ACHN (cell line): ENCODE results near the gene SERTAD3.

Experiments
- DNase-seq: peaks from one replicate; pipeline ENCODE4 v3.0.0-alpha.2; 2015
- in situ Hi-C: cut with HindIII; loops from 2 replicates; pipeline ENCODE4 v1.10.0; 2017; ENCODE audit warnings: low sequenced_read_pairs, low pct_ligation_motif_present, low pct_unique_long_range_greater_than_20kb

The SERTAD3 gene

DNA sequence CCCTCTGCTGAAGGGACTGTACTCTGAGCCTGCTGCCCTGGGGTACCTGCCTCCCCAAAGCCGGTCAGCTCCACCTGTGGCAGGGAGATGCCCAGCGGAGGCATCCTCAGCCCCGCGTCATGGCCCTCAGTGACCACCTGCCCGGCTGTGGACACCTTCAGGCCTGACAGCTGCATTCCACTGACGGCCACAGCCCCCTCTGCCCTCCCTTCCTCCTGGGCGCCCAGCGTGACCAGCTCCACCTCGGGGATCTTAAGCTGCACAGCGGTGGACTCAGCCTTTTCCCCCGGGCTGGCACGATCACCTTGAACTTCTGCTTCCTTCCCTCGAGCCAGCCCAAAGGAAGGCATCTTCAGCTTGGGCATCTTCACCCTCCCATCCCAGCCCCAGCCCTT, 49.3 kb downstream of the SERTAD3 start:
- no peak for DNase-seq
- in situ Hi-C loops: no loop called here

DNA sequence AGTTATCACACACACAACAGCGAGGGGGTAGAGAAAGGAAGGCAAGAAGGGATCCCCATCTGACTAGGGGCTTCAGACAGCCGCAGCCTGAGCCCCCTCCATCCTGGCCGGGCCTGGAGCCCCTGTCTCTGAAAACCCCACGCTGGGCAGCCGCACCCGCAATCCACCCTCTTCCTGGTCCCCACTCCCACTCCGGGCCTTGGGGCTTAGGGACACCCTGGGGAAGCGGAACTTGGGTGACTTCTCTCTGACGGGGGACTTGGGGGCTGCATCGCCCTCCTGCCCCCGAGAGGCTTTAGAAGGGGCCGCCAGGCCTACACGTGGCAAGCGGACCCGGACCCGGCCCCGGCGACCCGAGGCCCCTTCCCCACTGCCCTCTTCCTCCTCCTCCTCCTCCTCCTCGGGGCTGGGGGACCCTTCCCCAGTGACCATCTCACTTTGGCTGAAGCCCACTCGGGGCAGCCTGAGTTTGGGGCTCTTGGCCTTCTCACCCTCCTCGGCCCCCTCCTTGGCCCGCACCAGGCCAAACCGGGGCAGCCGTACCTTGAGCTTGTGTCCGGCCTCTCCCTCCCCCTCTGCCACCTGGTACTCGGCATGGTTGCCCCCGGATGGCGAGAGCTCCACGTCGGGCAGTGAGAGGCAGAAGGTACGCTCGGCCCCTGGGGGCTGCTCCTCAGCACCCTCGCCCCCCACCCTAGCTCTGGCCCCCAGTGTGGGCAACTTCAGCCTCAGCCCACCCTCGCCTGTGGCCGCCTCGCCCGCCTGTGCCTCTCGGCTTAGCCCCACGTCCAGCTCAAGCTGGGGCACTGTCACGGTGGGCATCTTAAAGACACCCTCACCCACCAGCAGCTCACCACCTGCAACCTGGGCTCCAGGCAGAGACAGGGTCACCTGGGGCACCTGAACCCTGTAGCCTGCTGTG, 50.0 kb downstream of the SERTAD3 start:
- in situ Hi-C loops: no loop called here
- no peak for DNase-seq

GRCh38 chr19:40392894-40393517, 51.1 kb downstream of the SERTAD3 start:
- in situ Hi-C loops: no loop called here
- DNase-seq: no peak

- in situ Hi-C loops: no loop called here
- no peak for DNase-seq
Measured at GRCh38 chr19:40392123-40392522, 52.0 kb downstream of the SERTAD3 start.
